NB4 (cell line): ENCODE results near the gene TGFB1.

Experiments
- MYC ChIP-seq: IDR thresholded peaks from 2 replicates; pipeline ENCODE4 v1.6.1; 2011; ENCODE audit warnings: low read depth, low read length
- POLR2A ChIP-seq: IDR thresholded peaks from 2 replicates; pipeline ENCODE4 v1.6.1; 2011; ENCODE audit warnings: mild to moderate bottlenecking; ENCODE audit not compliant: insufficient read length; ENCODE audit errors: extremely low read depth
- TF ChIP-seq, protein P1 (sequence below): IDR thresholded peaks from one replicate; pipeline ENCODE4 v1.5.1; 2012; ENCODE audit warnings: low read depth, low read length

DNA sequence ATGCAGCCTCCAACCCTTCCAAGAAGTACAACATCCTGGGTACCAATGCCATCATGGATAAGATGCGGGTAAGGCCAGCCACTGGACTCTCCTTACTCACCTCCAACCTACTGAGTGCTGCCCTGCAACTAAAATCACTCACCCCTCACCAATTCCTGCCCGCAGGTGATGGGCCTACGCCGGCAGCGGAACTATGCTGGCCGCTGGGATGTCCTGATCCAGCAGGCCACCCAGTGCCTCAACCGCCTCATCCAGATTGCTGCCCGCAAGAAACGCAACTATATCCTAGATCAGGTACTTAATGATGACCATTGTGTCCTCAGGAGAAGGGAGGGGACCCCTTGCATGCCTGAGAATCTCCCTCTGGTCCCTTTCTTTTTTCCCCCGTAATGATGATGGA lies 59.3 kb downstream of the TGFB1 start:
- TF ChIP-seq, protein P1, sequence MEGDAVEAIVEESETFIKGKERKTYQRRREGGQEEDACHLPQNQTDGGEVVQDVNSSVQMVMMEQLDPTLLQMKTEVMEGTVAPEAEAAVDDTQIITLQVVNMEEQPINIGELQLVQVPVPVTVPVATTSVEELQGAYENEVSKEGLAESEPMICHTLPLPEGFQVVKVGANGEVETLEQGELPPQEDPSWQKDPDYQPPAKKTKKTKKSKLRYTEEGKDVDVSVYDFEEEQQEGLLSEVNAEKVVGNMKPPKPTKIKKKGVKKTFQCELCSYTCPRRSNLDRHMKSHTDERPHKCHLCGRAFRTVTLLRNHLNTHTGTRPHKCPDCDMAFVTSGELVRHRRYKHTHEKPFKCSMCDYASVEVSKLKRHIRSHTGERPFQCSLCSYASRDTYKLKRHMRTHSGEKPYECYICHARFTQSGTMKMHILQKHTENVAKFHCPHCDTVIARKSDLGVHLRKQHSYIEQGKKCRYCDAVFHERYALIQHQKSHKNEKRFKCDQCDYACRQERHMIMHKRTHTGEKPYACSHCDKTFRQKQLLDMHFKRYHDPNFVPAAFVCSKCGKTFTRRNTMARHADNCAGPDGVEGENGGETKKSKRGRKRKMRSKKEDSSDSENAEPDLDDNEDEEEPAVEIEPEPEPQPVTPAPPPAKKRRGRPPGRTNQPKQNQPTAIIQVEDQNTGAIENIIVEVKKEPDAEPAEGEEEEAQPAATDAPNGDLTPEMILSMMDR, result no peak
- no peak for TF ChIP-seq POLR2A
- TF ChIP-seq MYC, result no peak
